Immature natural killer cell (primary cell): Measurements from ENCODE around the gene DDX10. TPM values are rescaled to one million over a fixed set of nuclear protein-coding genes. Genes with fewer than 3 reads are reported as not detected.
A peak's percentile ranks its signal among the peaks of the same experiment; 100 is the strongest.

Source experiments
- DNase-seq, 3 donors: peaks; one replicate each; pipeline ENCODE4 v3.0.0; 2022; ENCODE audit warnings: mixed read lengths in 1 of 3
- H3K27ac Mint-ChIP-seq, 6 donors: one replicate each; pipeline ENCODE4 v1.8.0; 2020; ENCODE audit warnings: mixed read lengths in 6 of 6, mild to moderate bottlenecking in 5 of 6, inconsistent platforms in 4 of 6, moderate library complexity in 3 of 6
- H3K27me3 Mint-ChIP-seq, 3 donors: one replicate each; pipeline ENCODE4 v1.8.0; 2020 to 2021; ENCODE audit warnings: low read depth in 3 of 3, mild to moderate bottlenecking in 3 of 3, mixed read lengths in 3 of 3, moderate library complexity in 3 of 3, inconsistent platforms in 1 of 3
- H3K36me3 Mint-ChIP-seq, 3 donors: one replicate each; pipeline ENCODE4 v1.8.0; 2020; ENCODE audit warnings: mixed read lengths in 3 of 3, inconsistent platforms in 2 of 3, mild to moderate bottlenecking in 2 of 3
- H3K4me1 Mint-ChIP-seq, 2 donors: one replicate each; pipeline ENCODE4 v1.8.0; 2020; ENCODE audit warnings: inconsistent platforms in 2 of 2, mild to moderate bottlenecking in 2 of 2, mixed read lengths in 2 of 2, moderate library complexity in 1 of 2
- H3K4me3 Mint-ChIP-seq, 5 donors: one replicate each; pipeline ENCODE4 v1.8.0; 2020; ENCODE audit warnings: mild to moderate bottlenecking in 5 of 5, mixed read lengths in 5 of 5, inconsistent platforms in 3 of 5, moderate library complexity in 3 of 5
- H3K9me3 Mint-ChIP-seq, 6 donors: one replicate each; pipeline ENCODE4 v1.8.0; 2020; ENCODE audit warnings: mild to moderate bottlenecking in 6 of 6, mixed read lengths in 6 of 6, inconsistent platforms in 4 of 6, moderate library complexity in 3 of 6
- polyA plus RNA-seq, 3 donors: library from polyadenylated mRNA; unstranded; fragments of 300-500 nt; fragmentation: Illumina TruSeq; gene quantifications; one replicate each; pipeline ENCODE4 v1.2.3, GENCODE V29; 2021

The DDX10 gene
- polyA plus RNA-seq, 3 donors from 2014 or later, result 11.8 to 17.2 (median 16.4) TPM

DNA sequence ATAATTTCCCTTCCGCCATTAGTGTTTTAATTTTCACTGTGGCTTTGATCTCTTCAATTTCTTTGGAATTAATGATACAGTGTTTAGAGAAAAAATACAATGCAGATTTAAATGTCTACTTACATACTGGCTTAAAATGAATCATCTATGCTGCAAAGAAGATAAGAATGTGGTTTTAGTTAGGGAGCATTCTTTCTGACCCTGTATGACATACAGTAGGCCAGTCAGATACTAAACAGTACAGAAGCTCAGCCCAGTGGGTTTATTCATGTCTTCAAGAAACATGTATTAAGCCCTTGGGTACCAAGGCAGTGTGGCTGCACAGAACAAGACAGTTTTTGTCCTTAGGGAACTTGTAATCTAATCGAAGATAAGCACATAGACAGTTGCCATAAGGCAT is 268.8 kb downstream of the DDX10 start:
- Mint-ChIP-seq H3K27ac (no peak overlapping the region), H3K4me1 (no peaks in the 10 kb centered on the region), H3K9me3 (no peaks in the 10 kb centered on the region), H3K4me3 (no peak overlapping the region), H3K36me3 (peaks cover 0 to 12% (median 3%) of the 10 kb centered on the region in 3 donors), H3K27me3 (peaks cover 0 to 3% (median 0%) of the 10 kb centered on the region in 3 donors)
- no peak for DNase-seq

DNA sequence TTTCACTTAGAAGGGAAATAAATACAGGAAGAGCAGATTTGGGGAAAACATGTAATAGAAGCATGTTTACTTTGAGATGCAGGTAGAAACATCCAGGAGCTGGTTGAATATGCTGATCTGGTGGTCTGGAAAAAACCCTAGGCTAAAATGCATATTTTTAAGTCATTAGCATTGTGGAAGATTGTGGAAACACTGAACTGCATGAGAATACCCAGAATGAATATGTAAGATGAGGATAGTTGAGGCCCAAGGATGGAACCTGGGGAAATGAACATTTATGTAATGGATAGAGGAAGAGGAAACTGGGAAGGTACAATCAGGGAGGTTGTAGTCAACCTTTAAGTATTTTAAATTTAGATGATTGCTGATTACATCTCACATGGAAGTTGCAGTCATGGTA is 269.4 kb downstream of the DDX10 start:
- H3K27ac Mint-ChIP-seq, result no peak overlapping the region
- H3K36me3 Mint-ChIP-seq, result peaks cover 0 to 8% (median 3%) of the 10 kb centered on the region in 3 donors
- peaks cover 0 to 2% (median 0%) of the 10 kb centered on the region in 3 donors for H3K27me3 Mint-ChIP-seq
- no peak overlapping the region for H3K4me3 Mint-ChIP-seq
- no peaks in the 10 kb centered on the region for H3K4me1 Mint-ChIP-seq
- no peak for DNase-seq
- no peaks in the 10 kb centered on the region for H3K9me3 Mint-ChIP-seq

DNA sequence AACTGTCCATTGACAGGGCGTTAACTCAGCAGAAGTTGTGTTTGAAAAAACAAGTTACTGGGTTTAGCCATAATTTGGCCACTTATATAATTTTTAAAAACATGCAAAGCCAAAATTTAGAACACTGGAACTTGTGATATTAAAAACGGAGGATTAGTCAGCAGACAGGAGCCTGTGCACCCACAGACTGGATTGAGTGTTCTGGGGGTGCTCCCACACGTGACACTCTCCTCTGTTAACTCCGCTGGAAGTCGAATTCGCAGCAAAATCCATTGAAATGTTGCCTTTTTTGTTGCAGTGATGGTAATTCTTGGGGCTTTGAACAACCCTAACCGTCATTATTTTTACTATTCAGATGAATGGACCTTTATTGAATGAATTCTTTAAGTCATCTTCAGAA is 269.8 kb downstream of the DDX10 start:
- H3K27ac Mint-ChIP-seq, result no peak overlapping the region
- H3K4me1 Mint-ChIP-seq, result no peaks in the 10 kb centered on the region
- no peaks in the 10 kb centered on the region for H3K9me3 Mint-ChIP-seq
- peaks cover 1 to 8% (median 4%) of the 10 kb centered on the region in 3 donors for H3K36me3 Mint-ChIP-seq
- H3K4me3 Mint-ChIP-seq, result no peak overlapping the region
- no peak for DNase-seq
- no peaks in the 10 kb centered on the region for H3K27me3 Mint-ChIP-seq

DNA sequence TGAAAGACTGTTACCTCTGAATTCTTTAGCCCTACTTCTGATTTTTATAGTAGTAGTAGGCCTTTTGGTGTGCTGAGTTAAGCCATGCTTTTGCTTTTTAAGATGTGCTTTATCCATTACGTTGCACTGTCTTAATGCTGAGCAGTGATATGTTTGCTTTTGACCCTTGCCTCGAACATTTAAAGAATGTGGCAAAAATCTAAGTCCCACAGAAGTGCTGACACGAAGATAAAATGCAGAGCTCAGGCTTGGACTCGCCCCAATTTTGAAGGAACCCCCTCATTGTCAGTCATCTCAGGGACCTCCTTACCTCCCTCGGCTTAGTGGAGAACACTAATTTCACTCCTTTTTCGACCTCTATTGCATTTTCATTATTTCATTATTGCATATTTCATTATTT is 272.9 kb downstream of the DDX10 start:
- no peak overlapping the region for H3K4me3 Mint-ChIP-seq
- no peaks in the 10 kb centered on the region for H3K9me3 Mint-ChIP-seq
- no peaks in the 10 kb centered on the region for H3K4me1 Mint-ChIP-seq
- no peaks in the 10 kb centered on the region for H3K27me3 Mint-ChIP-seq
- no peak for DNase-seq
- peaks cover 25 to 28% (median 25%) of the 10 kb centered on the region in 3 donors for H3K36me3 Mint-ChIP-seq
- H3K27ac Mint-ChIP-seq, result no peak overlapping the region

DNA sequence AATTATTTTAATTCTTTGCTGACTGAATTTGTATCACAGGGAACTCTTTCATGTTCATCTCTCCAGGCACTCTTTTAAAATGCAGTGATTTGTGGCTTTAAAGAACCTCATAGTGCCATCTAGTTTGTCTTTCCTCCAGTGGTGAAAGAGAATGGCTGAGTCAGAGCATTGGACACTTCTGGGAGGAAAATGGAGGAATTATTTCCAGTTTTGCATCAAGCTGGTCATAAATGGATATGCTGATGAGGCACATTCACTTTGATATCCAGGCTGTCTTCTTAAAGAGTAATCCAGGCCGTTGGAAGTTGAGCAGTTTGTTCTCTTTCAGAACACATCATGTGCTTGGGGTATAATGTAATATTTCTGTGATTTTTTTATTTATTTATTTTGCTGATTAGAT is 273.7 kb downstream of the DDX10 start:
- H3K36me3 Mint-ChIP-seq, result peaks cover 24 to 28% (median 25%) of the 10 kb centered on the region in 3 donors
- no peaks in the 10 kb centered on the region for H3K27me3 Mint-ChIP-seq
- H3K4me3 Mint-ChIP-seq, result no peak overlapping the region
- H3K9me3 Mint-ChIP-seq, result no peaks in the 10 kb centered on the region
- DNase-seq, result no peak
- H3K27ac Mint-ChIP-seq, result no peak overlapping the region
- no peaks in the 10 kb centered on the region for H3K4me1 Mint-ChIP-seq

DNA sequence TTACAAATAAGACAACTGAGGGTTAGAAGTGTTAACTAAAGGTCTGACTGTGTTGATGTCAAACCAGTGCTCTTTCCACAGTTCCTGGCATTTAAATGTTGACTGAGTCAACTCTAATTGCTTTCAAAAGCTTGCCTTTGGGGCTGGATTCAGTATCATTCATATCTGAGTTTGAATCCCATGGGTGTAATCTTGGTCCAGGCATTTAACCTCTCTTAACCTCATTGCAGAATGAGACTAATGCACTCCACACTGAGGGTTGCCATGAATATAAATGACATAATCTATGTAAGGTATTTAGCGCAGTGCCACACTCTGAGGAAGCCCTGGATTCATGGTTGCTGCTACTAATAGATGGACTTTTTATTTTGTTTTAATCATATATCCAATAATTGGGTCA is 274.3 kb downstream of the DDX10 start:
- no peaks in the 10 kb centered on the region for H3K9me3 Mint-ChIP-seq
- H3K4me1 Mint-ChIP-seq, result no peaks in the 10 kb centered on the region
- H3K27ac Mint-ChIP-seq, result no peak overlapping the region
- H3K4me3 Mint-ChIP-seq, result no peak overlapping the region
- peaks cover 0 to 2% (median 0%) of the 10 kb centered on the region in 3 donors for H3K27me3 Mint-ChIP-seq
- DNase-seq, result no peak
- peaks cover 29 to 30% (median 29%) of the 10 kb centered on the region in 3 donors for H3K36me3 Mint-ChIP-seq

DNA sequence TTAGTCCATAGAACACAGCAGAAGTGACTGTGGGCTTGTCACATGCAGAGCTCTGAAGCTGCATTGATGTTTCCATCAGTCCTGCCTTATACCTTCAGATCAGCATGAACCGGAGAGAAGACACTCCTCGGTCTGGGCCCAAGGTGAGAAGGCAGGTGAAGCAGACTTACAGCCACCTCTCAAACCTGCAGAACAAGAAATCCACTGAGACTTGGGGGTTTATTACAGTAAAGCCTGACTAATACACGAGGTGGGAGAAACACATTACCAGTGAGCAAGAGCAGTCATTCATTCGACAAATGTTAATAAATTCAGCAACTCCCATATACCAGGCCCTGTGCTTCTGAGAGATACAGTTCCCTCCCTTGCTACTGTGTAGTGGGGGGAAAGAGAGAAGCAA is 279.0 kb downstream of the DDX10 start:
- no peak overlapping the region for H3K27ac Mint-ChIP-seq
- peaks cover 0 to 5% (median 0%) of the 10 kb centered on the region in 3 donors for H3K27me3 Mint-ChIP-seq
- H3K36me3 Mint-ChIP-seq, result peaks cover 30 to 47% (median 42%) of the 10 kb centered on the region in 3 donors

DNA sequence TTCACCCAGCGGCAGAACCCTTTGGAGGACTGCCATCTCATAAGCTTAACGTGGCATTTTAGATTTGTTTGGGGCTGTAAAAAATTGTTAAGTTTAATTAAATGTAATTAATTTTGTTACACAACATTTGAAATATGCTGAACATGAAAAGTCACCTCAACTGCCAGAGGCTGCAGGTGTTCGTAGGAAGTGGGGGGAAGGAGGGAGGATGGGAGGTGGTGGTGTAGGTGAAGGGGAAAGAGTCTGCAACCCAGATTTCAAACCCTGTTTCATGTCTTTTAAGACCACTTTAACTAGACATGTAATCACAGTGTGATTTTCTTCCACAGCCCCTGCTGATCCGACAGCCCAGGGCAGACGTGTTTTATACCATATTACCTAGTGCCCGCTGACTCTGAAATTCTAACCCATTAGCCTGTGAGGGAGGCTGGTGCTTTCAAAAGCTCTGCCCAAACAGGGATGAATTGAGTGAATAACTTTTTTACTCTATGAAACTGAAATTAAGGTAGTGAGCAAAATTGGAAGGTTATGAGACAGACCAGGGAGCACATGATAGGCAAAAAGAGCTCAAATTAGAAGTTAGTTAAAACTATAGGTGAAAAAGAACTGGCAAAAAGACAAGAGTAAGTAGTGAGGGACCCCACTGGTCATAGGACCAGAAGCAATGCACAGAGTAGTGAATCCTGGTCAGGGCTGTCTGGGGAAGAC is 279.8 kb downstream of the DDX10 start:
- Mint-ChIP-seq H3K4me1 (peaks cover 21 to 30% of the 10 kb centered on the region in 2 donors), H3K27me3 (peaks cover 0 to 6% (median 2%) of the 10 kb centered on the region in 3 donors), H3K27ac (peak overlapping the region in 1 of 6 donors; percentile 10), H3K36me3 (peaks cover 30 to 47% (median 41%) of the 10 kb centered on the region in 3 donors), H3K4me3 (no peak overlapping the region), H3K9me3 (peaks cover 0 to 2% (median 0%) of the 10 kb centered on the region in 6 donors)
- DNase-seq, result no peak

More for the DNA sequence above, 279.0 kb downstream of the DDX10 start:
- Mint-ChIP-seq H3K4me1 (peaks cover 18 to 22% of the 10 kb centered on the region in 2 donors), H3K9me3 (no peaks in the 10 kb centered on the region), H3K4me3 (peak overlapping the region in 1 of 5 donors; percentile 6)
- no peak for DNase-seq

DNA sequence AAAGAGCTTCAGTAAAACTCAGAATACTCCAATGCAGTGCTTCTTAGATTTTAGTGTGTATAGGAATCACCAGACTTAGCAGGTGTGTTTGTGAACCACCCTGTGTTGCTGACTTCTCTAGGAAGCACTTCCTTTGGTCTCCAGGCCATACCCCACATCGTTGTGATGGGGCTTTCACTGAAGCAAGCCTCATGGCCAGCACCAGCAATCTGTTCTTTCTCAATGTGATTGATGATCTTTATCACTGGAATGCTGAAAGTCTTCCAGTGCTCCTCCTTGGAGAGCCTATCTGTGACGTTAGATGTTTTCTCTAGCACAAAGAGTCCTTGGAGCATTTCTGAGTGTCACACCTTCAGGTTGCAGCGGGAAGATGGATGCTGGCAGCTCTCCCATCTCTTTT is 280.5 kb downstream of the DDX10 start:
- peaks cover 22 to 42% (median 35%) of the 10 kb centered on the region in 3 donors for H3K36me3 Mint-ChIP-seq
- peak overlapping the region in 1 of 6 donors; percentile 10 for H3K27ac Mint-ChIP-seq
- peaks cover 0 to 4% (median 0%) of the 10 kb centered on the region in 6 donors for H3K9me3 Mint-ChIP-seq
- H3K27me3 Mint-ChIP-seq, result peaks cover 0 to 6% (median 2%) of the 10 kb centered on the region in 3 donors
- peaks cover 24 to 35% of the 10 kb centered on the region in 2 donors for H3K4me1 Mint-ChIP-seq
- H3K4me3 Mint-ChIP-seq, result no peak overlapping the region
- DNase-seq, result no peak

DNA sequence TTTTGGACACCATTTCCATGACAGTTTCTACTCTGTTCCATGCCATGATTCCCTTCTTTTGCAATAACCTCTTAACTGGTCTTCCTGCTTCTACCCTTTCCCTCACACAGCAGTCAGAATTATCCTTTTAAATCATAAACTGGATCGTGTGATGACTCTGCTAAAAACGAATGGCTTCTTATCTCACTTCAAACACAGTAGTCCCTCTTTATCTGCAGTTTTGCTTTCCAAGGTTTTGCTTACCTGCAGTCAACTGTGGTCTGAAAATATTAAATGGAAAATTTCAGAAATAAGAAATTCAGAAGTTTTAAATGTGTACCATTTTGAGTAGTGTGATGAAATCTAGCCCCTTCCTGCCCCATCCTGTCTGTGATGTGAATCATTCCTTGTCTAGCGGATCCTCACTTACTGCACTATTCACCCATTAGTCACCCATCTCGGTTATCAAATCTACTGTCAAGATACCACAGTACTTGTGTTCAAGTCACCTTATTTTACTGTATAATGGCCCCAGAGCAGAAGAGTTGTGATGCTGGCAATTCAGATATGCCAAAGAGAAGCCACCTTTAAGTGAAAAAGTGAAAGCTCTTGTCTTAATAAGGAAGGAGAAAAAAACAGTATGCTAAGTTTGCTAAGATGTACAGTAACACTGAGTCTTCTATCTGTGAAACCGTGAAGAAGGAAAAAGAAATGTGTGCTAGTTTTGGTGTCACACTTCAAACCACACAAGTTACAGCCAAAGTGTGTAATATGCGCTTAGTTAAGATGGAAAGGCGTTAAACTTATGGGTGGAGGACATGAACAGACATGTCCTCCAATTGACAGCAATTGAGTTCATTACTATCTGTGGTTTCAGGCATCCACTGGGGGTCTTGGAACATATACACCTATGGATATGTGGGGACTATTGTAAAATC is 283.0 kb downstream of the DDX10 start:
- Mint-ChIP-seq H3K27me3 (peaks cover 0 to 6% (median 2%) of the 10 kb centered on the region in 3 donors), H3K27ac (peak overlapping the region; percentile 4 to 81 (median 78)), H3K9me3 (peaks cover 0 to 4% (median 0%) of the 10 kb centered on the region in 6 donors), H3K4me3 (peak overlapping the region; percentile 51 to 81 (median 67)), H3K36me3 (peaks cover 5 to 32% (median 18%) of the 10 kb centered on the region in 3 donors), H3K4me1 (peaks cover 24 to 35% of the 10 kb centered on the region in 2 donors)
- DNase-seq, result peak; percentile 42 to 66 (median 56)

DNA sequence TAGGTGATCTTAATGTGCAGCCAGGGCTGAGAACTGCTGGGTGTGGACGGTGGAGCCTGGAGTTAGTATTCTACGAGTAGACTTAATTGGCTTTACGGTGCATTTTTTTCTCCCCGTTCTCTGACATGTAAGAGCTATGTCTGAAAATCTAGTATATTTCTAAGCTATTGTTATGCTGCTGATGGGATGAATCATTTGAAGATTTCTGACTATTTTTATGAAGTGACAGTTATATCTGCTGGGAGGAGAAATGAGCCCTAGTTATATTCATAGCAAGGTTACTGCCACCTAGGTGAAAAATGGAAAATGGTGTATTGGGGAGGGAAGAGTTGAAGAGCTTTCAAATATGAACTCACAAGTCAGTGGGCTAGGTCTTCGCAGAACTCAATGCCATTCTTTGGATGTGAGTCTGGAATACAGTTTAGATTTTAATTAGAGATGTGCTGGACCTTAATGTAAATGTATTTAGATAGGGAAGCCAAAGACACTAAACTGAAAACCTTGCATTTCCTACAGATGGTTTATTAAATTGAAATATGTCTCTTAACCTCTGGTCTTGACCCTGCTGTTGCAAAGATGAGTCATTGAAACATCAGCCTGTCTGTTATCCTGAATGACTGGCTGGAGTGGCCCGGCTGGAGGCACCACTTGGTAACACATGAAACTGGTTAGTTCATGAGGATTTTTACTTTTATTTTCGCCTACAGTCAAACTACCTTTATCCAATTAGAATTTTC is 293.7 kb downstream of the DDX10 start:
- Mint-ChIP-seq H3K9me3 (no peaks in the 10 kb centered on the region), H3K27me3 (peaks cover 0 to 2% (median 1%) of the 10 kb centered on the region in 3 donors), H3K4me3 (no peak overlapping the region), H3K4me1 (peaks cover 14 to 19% of the 10 kb centered on the region in 2 donors), H3K27ac (no peak overlapping the region), H3K36me3 (no peaks in the 10 kb centered on the region)
- DNase-seq, result no peak

DNA sequence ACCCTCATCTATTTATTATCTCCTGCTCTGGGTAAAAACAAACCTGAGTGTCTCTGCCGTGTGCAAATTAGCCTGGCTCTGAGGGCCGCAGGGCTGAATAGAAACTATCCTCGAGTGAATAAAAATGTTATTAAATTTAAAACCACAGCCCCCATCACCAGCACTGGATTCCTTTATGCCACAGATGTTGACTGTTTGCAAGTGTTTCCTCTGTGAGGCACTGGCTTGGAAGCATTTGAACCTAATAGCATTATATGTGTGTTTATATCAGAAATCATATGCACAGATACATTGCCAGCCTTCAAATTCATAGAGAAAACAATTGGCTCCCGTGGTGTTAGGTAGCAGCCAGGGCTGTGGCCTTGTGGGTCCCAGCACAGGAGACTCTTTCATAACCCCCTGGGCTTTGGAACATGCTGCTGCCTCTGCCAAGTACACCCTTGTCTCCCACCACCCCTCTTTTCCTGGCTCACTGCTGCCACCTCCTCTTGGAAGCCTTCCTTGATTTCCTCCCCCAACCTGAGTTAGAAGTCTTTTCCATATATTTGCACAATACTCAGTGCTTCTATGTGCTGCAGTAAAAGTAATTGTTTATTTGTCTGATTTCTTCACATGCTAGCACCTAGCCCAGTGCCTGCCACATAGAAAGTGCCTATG is 294.4 kb downstream of the DDX10 start:
- no peaks in the 10 kb centered on the region for H3K9me3 Mint-ChIP-seq

DNA sequence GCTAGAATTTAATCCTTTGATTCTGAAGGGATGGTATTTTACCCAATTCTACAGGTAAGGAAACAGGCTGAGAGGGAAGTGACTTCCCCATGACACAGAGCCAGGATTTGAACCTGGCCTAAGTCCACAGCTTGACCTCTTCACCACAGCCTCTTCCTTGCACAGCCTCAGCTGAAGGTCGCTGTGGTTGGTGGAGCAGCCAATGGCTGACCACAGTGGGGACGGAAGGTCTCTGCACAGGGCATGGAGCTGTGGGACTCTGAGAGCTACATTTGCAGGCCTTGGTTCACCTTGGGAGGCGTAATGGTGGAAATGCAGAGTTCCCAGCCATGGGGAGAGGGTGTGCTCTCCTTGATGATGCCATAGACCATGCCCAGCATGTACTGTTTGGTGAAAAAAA is 295.0 kb downstream of the DDX10 start:
- no peaks in the 10 kb centered on the region for H3K36me3 Mint-ChIP-seq
- H3K4me3 Mint-ChIP-seq, result no peak overlapping the region
- H3K4me1 Mint-ChIP-seq, result peaks cover 14 to 19% of the 10 kb centered on the region in 2 donors
- DNase-seq, result no peak
- peaks cover 0 to 2% (median 1%) of the 10 kb centered on the region in 3 donors for H3K27me3 Mint-ChIP-seq
- H3K9me3 Mint-ChIP-seq, result no peaks in the 10 kb centered on the region
- no peak overlapping the region for H3K27ac Mint-ChIP-seq

More for the DNA sequence above, 294.4 kb downstream of the DDX10 start:
- Mint-ChIP-seq H3K4me1 (peaks cover 14 to 19% of the 10 kb centered on the region in 2 donors), H3K36me3 (no peaks in the 10 kb centered on the region), H3K4me3 (no peak overlapping the region), H3K27me3 (peaks cover 0 to 3% (median 1%) of the 10 kb centered on the region in 3 donors), H3K27ac (no peak overlapping the region)
- DNase-seq, result no peak
